ENCODE measurements around the gene MSI2.

DNA sequence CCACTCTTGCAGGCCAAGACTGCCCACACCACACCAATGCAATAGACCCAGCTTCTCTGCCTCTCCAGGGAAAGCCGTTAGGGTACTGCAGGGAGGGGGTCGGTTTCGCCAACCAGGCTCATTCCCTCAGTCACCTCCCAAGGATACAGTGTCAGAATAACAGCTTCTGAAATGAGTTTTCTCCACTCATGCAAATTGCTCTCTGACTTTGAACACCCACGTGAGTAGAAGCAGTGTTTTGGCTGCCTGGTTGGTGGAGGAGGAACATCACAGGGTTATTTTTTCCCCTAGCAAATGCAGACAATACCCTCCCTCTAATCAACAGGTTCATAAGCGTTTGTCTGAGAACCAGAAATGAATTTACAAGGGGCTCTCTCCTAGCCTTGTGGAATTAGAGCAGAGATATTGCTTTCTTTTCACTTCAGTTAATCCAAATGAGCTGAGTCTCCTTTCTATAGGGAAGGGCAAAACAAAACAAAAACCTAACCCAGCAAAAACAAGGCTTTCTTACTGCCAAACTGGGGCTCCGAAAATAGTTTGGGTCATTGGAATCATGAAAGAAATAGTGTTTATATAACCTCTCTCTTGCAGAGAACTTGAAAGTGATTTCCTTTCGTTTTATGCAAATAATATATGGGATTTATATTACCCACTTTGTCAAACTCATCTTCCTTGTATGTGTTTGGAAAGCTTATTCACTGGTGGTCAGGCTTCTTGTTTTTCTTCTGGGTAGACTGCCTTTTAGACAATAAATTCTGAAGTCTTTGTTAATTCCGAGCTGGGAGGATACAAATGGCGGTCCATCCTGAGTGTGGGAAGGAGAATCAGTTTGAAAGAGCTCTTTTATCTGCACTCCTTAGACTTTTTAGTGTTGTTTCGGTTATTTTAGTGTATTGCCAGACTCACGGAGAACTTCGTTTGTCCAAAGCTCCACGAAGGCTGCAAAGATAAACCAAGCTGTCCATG, 229.9 kb downstream of the MSI2 start:
- TF ChIP-seq NFRKB (IDR thresholded peaks at IDR 0.05) (no peak), TARDBP (IDR thresholded peaks at IDR 0.05) (no peak), SUZ12 (IDR thresholded peaks at IDR 0.05) (no peak)
- TF ChIP-seq, protein P1, sequence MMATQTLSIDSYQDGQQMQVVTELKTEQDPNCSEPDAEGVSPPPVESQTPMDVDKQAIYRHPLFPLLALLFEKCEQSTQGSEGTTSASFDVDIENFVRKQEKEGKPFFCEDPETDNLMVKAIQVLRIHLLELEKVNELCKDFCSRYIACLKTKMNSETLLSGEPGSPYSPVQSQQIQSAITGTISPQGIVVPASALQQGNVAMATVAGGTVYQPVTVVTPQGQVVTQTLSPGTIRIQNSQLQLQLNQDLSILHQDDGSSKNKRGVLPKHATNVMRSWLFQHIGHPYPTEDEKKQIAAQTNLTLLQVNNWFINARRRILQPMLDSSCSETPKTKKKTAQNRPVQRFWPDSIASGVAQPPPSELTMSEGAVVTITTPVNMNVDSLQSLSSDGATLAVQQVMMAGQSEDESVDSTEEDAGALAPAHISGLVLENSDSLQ (IDR thresholded peaks at IDR 0.05): no peak

Data from HEK293T (cell line).